KMS-11 (cell line): Measurements from ENCODE around the gene DPF3.

Experiments
- H2AFZ ChIP-seq: fragments of 200-600 bp; sonication (generic); 2 replicates; pipeline ENCODE4 v1.6.1; 2016; ENCODE audit warnings: antibody characterized with exemption, mixed run types, low read depth
- H3K27ac ChIP-seq: fragments of 200-600 bp; sonication (generic); 2 replicates; pipeline ENCODE4 v1.6.1; 2016; ENCODE audit warnings: mild to moderate bottlenecking, mixed run types
- H3K27me3 ChIP-seq: fragments of 200-600 bp; sonication (generic); 2 replicates; pipeline ENCODE4 v1.6.1; 2017; ENCODE audit warnings: mild to moderate bottlenecking, low read depth, mixed run types, moderate library complexity; ENCODE audit not compliant: insufficient read depth
- H3K36me3 ChIP-seq: fragments of 200-600 bp; sonication (generic); 2 replicates; pipeline ENCODE4 v1.6.1; 2017; ENCODE audit warnings: mild to moderate bottlenecking, mixed run types; ENCODE audit not compliant: insufficient read depth
- H3K4me1 ChIP-seq: fragments of 200-600 bp; sonication (generic); 2 replicates; pipeline ENCODE4 v1.6.1; 2016; ENCODE audit warnings: mild to moderate bottlenecking, low read depth, mixed run types; ENCODE audit not compliant: poor library complexity, severe bottlenecking
- H3K4me2 ChIP-seq: fragments of 200-600 bp; sonication (generic); 2 replicates; pipeline ENCODE4 v1.7.0; 2016; ENCODE audit warnings: mild to moderate bottlenecking, mixed run types
- H3K4me3 ChIP-seq: fragments of 200-600 bp; sonication (generic); IDR thresholded peaks from 2 replicates; pipeline ENCODE4 v1.6.1; 2017; ENCODE audit warnings: low read depth, low read length, mixed read lengths; ENCODE audit not compliant: insufficient read depth
- H3K79me2 ChIP-seq: fragments of 200-600 bp; sonication (generic); 2 replicates; pipeline ENCODE4 v1.6.1; 2016; ENCODE audit warnings: low read depth, mixed run types; ENCODE audit not compliant: insufficient read depth
- H3K9ac ChIP-seq: fragments of 200-600 bp; sonication (generic); 2 replicates; pipeline ENCODE4 v1.6.1; 2016; ENCODE audit warnings: mild to moderate bottlenecking, mixed run types
- H4K20me1 ChIP-seq: fragments of 200-600 bp; sonication (generic); 2 replicates; pipeline ENCODE4 v1.6.1; 2016; ENCODE audit warnings: mild to moderate bottlenecking, mixed run types; ENCODE audit not compliant: insufficient read depth
- CTCF ChIP-seq: fragments of 200-600 bp; sonication (generic); conservative IDR thresholded peaks from 2 replicates; pipeline ENCODE4 v1.6.1; 2017; ENCODE audit warnings: low read depth, mild to moderate bottlenecking, antibody characterized with exemption, low read length, moderate library complexity, mixed read lengths

The DPF3 gene

GRCh38 chr14:72826039-72826438 lies 67.9 kb downstream of the DPF3 start:
- H3K4me1 ChIP-seq: no peaks in the 10 kb centered on the region
- H3K4me3 ChIP-seq: no peak overlapping the region
- no peaks in the 10 kb centered on the region for H3K79me2 ChIP-seq
- H3K27me3 ChIP-seq: no peaks in the 10 kb centered on the region
- H2AFZ ChIP-seq: no peak overlapping the region
- no peaks in the 10 kb centered on the region for H3K36me3 ChIP-seq
- TF ChIP-seq CTCF: no peak
- H3K9ac ChIP-seq: no peak overlapping the region
- H3K27ac ChIP-seq: no peak overlapping the region
- H3K4me2 ChIP-seq: no peak overlapping the region
- H4K20me1 ChIP-seq: no peaks in the 10 kb centered on the region

GRCh38 chr14:72825486-72825885 lies 68.4 kb downstream of the DPF3 start:
- Histone ChIP-seq H4K20me1 (no peaks in the 10 kb centered on the region), H3K4me3 (no peak overlapping the region), H3K79me2 (no peaks in the 10 kb centered on the region), H2AFZ (no peak overlapping the region), H3K36me3 (no peaks in the 10 kb centered on the region), H3K4me2 (no peak overlapping the region), H3K27me3 (no peaks in the 10 kb centered on the region), H3K9ac (no peak overlapping the region), H3K27ac (no peak overlapping the region), H3K4me1 (no peaks in the 10 kb centered on the region)
- no peak for TF ChIP-seq CTCF

GRCh38 chr14:72824051-72824450 lies 69.8 kb downstream of the DPF3 start:
- Histone ChIP-seq H3K4me3 (no peak overlapping the region), H3K4me1 (no peaks in the 10 kb centered on the region), H3K4me2 (no peak overlapping the region), H3K9ac (no peak overlapping the region), H3K27me3 (no peaks in the 10 kb centered on the region), H4K20me1 (no peaks in the 10 kb centered on the region), H3K27ac (no peak overlapping the region), H3K79me2 (no peaks in the 10 kb centered on the region), H2AFZ (no peak overlapping the region), H3K36me3 (no peaks in the 10 kb centered on the region)
- no peak for TF ChIP-seq CTCF

GRCh38 chr14:72822946-72823611 lies 70.8 kb downstream of the DPF3 start:
- Histone ChIP-seq H3K9ac (no peak overlapping the region), H3K4me3 (no peak overlapping the region), H3K27ac (no peak overlapping the region)

More at GRCh38 chr14:72822946-72823611, 70.8 kb downstream of the DPF3 start:
- Histone ChIP-seq H3K27me3 (no peaks in the 10 kb centered on the region), H3K4me1 (no peaks in the 10 kb centered on the region), H4K20me1 (no peaks in the 10 kb centered on the region), H3K36me3 (no peaks in the 10 kb centered on the region), H3K79me2 (no peaks in the 10 kb centered on the region), H3K4me2 (no peak overlapping the region), H2AFZ (no peak overlapping the region)
- no peak for TF ChIP-seq CTCF
